ENCODE results near the gene SLC43A3.

The SLC43A3 gene

DNA sequence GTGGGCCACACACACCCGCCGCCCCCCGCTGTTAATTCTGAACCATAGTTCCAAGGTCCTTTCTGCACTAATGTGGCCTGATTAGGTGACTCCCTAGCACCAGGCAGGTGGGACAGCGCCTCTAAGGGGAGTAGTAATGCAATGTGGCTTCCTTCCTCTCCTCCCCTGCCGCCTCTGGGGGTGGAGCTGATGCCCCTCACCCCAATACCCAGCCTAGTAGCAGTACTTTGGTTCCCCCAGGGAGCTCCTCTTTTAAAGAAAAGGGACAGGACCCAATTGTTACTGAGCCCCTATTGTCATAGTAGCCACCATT is 47.8 kb upstream of the SLC43A3 start:
- peak overlapping the region; percentile 41 for H4K91ac ChIP-seq (ENCODE audit: low read length)
- DNase-seq: no peak
- no peak overlapping the region for H3K4me2 ChIP-seq (ENCODE audit: low read length, poor library complexity, severe bottlenecking)
- H2BK15ac ChIP-seq (ENCODE audit: low read depth, poor library complexity, severe bottlenecking): no peak overlapping the region
- peaks cover 0 to 8% of the 10 kb centered on the region in 2 experiments for H3K36me3 ChIP-seq (ENCODE audit: control insufficient read depth in 1 of 2, insufficient read depth in 2 of 2, low read depth in 1 of 2, low read length in 2 of 2)
- H3K18ac ChIP-seq (ENCODE audit: low read depth in 1 of 2, low read length in 2 of 2): no peak overlapping the region
- WGBS: 58% methylated on average over 5 of the region's 5 CpGs
- H3K4me1 ChIP-seq (ENCODE audit: control insufficient read depth, insufficient read depth, low read depth, low read length): peaks cover 15% of the 10 kb centered on the region
- peaks cover 30 to 72% of the 10 kb centered on the region in 2 experiments for H3K27me3 ChIP-seq (ENCODE audit: control insufficient read depth in 1 of 2, insufficient read depth in 1 of 2, low read length in 2 of 2)
- no peak overlapping the region for H2AFZ ChIP-seq (ENCODE audit: low read depth, low read length)
- H2BK120ac ChIP-seq (ENCODE audit: low read depth, low read length): no peak overlapping the region
- no peak overlapping the region for H3K4ac ChIP-seq (ENCODE audit: low read depth in 1 of 2, low read length in 2 of 2)
- no peak overlapping the region for H3K27ac ChIP-seq (ENCODE audit: low read length, poor library complexity, severe bottlenecking)
- H3K9ac ChIP-seq (ENCODE audit: low read length): no peak overlapping the region
- no peak overlapping the region for H3K4me3 ChIP-seq (ENCODE audit: insufficient read depth in 1 of 2, low read depth in 1 of 2, low read length in 2 of 2)
- no peaks in the 10 kb centered on the region for H3K9me3 ChIP-seq (ENCODE audit: control insufficient read depth, low read length)
- H2AK5ac ChIP-seq (ENCODE audit: low read length, severe bottlenecking): no peak overlapping the region
- H3K79me1 ChIP-seq (replicated peaks; ENCODE audit: low read length, poor library complexity, severe bottlenecking): no peaks in the 10 kb centered on the region
- no peak overlapping the region for H2BK12ac ChIP-seq (ENCODE audit: low read length in 2 of 2)
- H3K14ac ChIP-seq (ENCODE audit: low read length in 2 of 2): no peak overlapping the region
- H3K23ac ChIP-seq (ENCODE audit: low read length in 2 of 2): no peak overlapping the region
- H2BK5ac ChIP-seq (ENCODE audit: low read depth, low read length, poor library complexity, severe bottlenecking): no peak overlapping the region
- no peak overlapping the region for H4K8ac ChIP-seq (ENCODE audit: low read length)

DNA sequence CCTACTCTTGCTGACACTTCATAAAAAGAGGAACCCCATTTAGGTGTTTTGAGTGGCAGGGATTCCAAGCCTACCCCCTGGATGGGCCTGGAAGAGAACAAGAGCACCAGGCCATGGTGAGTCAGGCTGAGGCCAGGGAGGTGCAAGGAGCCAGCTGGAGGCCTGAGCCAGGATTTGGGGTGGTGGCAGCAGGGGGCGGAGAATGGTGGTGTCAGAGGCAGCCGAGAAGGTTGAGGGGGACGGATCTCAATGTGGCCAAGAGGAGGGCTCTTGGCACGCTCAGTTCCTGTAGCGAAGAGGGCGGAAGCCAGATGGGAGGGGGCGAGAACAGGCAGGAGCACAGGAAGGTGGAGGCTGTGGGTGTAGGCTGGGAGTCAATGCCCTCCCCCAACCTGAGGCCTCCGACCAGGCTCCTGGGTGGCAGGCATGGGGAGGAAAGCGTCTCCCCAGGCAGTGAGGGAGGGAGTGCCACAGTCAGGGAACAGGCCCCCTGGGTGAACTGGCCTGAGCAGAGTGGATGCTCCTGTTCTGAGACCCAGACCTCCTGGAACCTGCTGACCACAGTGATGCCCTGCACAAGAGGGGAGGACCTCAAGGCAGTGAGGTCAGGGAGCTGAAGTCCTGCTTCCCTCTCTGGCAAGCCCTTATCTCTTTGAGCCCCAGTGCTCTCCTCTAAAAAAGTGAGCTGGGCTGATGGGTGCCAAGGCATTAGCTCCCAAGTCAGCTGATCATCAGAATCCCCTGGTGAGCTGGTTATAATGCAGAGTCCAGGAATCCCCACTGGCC is 47.3 kb upstream of the SLC43A3 start:
- Histone ChIP-seq H3K23ac (ENCODE audit: low read length in 2 of 2) (peak overlapping the region in 1 of 2 experiments; percentile 0), H3K79me1 (replicated peaks; ENCODE audit: low read length, poor library complexity, severe bottlenecking) (no peaks in the 10 kb centered on the region), H3K4me3 (ENCODE audit: insufficient read depth in 1 of 2, low read depth in 1 of 2, low read length in 2 of 2) (no peak overlapping the region), H3K4me1 (ENCODE audit: control insufficient read depth, insufficient read depth, low read depth, low read length) (peaks cover 15% of the 10 kb centered on the region), H3K27ac (ENCODE audit: low read length, poor library complexity, severe bottlenecking) (no peak overlapping the region), H3K27me3 (ENCODE audit: control insufficient read depth in 1 of 2, insufficient read depth in 1 of 2, low read length in 2 of 2) (peaks cover 30 to 68% of the 10 kb centered on the region in 2 experiments), H2BK120ac (ENCODE audit: low read depth, low read length) (no peak overlapping the region), H4K91ac (ENCODE audit: low read length) (peak overlapping the region; percentile 41), H3K18ac (ENCODE audit: low read depth in 1 of 2, low read length in 2 of 2) (peak overlapping the region in 1 of 2 experiments; percentile 49), H2AFZ (ENCODE audit: low read depth, low read length) (no peak overlapping the region), H3K9me3 (ENCODE audit: control insufficient read depth, low read length) (no peaks in the 10 kb centered on the region), H2BK15ac (ENCODE audit: low read depth, poor library complexity, severe bottlenecking) (no peak overlapping the region), H3K4ac (ENCODE audit: low read depth in 1 of 2, low read length in 2 of 2) (no peak overlapping the region), H2BK5ac (ENCODE audit: low read depth, low read length, poor library complexity, severe bottlenecking) (no peak overlapping the region), H2AK5ac (ENCODE audit: low read length, severe bottlenecking) (no peak overlapping the region), H4K8ac (ENCODE audit: low read length) (no peak overlapping the region), H3K14ac (ENCODE audit: low read length in 2 of 2) (peak overlapping the region in 1 of 2 experiments; percentile 36), H3K4me2 (ENCODE audit: low read length, poor library complexity, severe bottlenecking) (no peak overlapping the region), H2BK12ac (ENCODE audit: low read length in 2 of 2) (no peak overlapping the region), H3K9ac (ENCODE audit: low read length) (no peak overlapping the region), H3K36me3 (ENCODE audit: control insufficient read depth in 1 of 2, insufficient read depth in 2 of 2, low read depth in 1 of 2, low read length in 2 of 2) (peaks cover 0 to 14% of the 10 kb centered on the region in 2 experiments)
- WGBS: 52% methylated on average over 9 of the region's 9 CpGs
- no peak for DNase-seq

DNA sequence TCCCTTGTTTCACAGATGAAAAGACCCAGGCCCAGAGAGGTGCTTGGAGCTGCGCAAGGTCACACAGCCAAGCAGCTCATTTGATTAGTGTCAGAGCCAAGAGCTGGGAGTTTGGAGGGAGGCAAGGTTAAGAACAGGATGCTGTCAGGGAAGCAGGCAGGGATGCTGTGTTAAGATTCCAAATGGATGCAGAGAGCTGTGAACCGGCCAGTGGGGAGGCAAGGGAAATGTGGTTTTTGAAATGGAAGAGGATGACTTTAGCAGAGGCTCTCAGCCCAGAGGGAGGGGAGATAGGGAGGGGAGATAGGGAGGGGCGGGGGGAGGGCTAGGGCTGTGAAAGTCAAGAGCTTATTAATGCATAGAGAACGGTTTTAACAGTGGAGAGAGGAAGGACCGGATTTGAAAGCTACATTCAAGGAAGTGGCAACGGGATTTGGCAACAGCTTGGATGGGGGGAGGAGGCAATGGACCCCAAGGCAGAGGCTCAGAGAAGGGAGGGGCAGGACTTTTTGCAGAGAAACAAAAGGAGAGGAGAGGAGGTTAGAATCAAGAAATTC is 46.4 kb upstream of the SLC43A3 start:
- Histone ChIP-seq H4K91ac (ENCODE audit: low read length) (no peak overlapping the region), H2BK120ac (ENCODE audit: low read depth, low read length) (no peak overlapping the region), H3K4me1 (ENCODE audit: control insufficient read depth, insufficient read depth, low read depth, low read length) (peaks cover 15% of the 10 kb centered on the region), H3K27ac (ENCODE audit: low read length, poor library complexity, severe bottlenecking) (no peak overlapping the region), H3K23ac (ENCODE audit: low read length in 2 of 2) (no peak overlapping the region), H3K9ac (ENCODE audit: low read length) (no peak overlapping the region), H3K14ac (ENCODE audit: low read length in 2 of 2) (no peak overlapping the region), H3K79me1 (replicated peaks; ENCODE audit: low read length, poor library complexity, severe bottlenecking) (no peaks in the 10 kb centered on the region), H3K27me3 (ENCODE audit: control insufficient read depth in 1 of 2, insufficient read depth in 1 of 2, low read length in 2 of 2) (peaks cover 30 to 68% of the 10 kb centered on the region in 2 experiments), H2BK12ac (ENCODE audit: low read length in 2 of 2) (no peak overlapping the region), H2BK15ac (ENCODE audit: low read depth, poor library complexity, severe bottlenecking) (no peak overlapping the region), H3K36me3 (ENCODE audit: control insufficient read depth in 1 of 2, insufficient read depth in 2 of 2, low read depth in 1 of 2, low read length in 2 of 2) (peaks cover 0 to 22% of the 10 kb centered on the region in 2 experiments), H3K9me3 (ENCODE audit: control insufficient read depth, low read length) (no peaks in the 10 kb centered on the region), H3K4me3 (ENCODE audit: insufficient read depth in 1 of 2, low read depth in 1 of 2, low read length in 2 of 2) (no peak overlapping the region), H3K4ac (ENCODE audit: low read depth in 1 of 2, low read length in 2 of 2) (no peak overlapping the region), H2BK5ac (ENCODE audit: low read depth, low read length, poor library complexity, severe bottlenecking) (no peak overlapping the region), H4K8ac (ENCODE audit: low read length) (no peak overlapping the region), H3K18ac (ENCODE audit: low read depth in 1 of 2, low read length in 2 of 2) (no peak overlapping the region), H2AK5ac (ENCODE audit: low read length, severe bottlenecking) (no peak overlapping the region), H3K4me2 (ENCODE audit: low read length, poor library complexity, severe bottlenecking) (no peak overlapping the region), H2AFZ (ENCODE audit: low read depth, low read length) (no peak overlapping the region)
- WGBS: 21% methylated on average over 6 of the region's 6 CpGs
- DNase-seq: no peak

DNA sequence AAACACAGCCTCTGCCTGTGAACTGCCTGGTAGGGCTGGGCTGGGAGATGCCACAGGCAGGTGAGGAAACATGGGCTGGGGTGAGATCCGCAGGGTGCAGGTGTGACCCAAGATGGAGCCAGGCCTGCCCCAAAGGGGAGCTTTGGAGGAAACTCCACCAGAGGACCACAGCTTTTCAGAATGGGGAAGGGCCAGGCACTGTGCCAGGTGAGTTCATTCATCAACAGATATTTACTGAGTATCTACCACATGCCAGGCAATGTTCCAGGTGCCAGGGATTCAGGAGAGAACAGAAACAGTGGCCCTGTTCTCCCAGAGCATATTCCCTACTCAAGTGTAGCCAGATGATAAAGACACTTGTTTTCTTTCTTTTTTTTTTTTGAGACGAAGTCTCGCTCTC is 44.6 kb upstream of the SLC43A3 start:
- no peak overlapping the region for H2BK120ac ChIP-seq (ENCODE audit: low read depth, low read length)
- H3K23ac ChIP-seq (ENCODE audit: low read length in 2 of 2): no peak overlapping the region
- no peak for DNase-seq
- H3K27me3 ChIP-seq (ENCODE audit: control insufficient read depth in 1 of 2, insufficient read depth in 1 of 2, low read length in 2 of 2): peaks cover 14 to 62% of the 10 kb centered on the region in 2 experiments
- no peak overlapping the region for H4K91ac ChIP-seq (ENCODE audit: low read length)
- H2BK15ac ChIP-seq (ENCODE audit: low read depth, poor library complexity, severe bottlenecking): no peak overlapping the region
- H2AK5ac ChIP-seq (ENCODE audit: low read length, severe bottlenecking): no peak overlapping the region
- no peak overlapping the region for H3K4me2 ChIP-seq (ENCODE audit: low read length, poor library complexity, severe bottlenecking)
- H3K18ac ChIP-seq (ENCODE audit: low read depth in 1 of 2, low read length in 2 of 2): no peak overlapping the region
- H3K4ac ChIP-seq (ENCODE audit: low read depth in 1 of 2, low read length in 2 of 2): no peak overlapping the region
- no peak overlapping the region for H3K9ac ChIP-seq (ENCODE audit: low read length)
- H3K79me1 ChIP-seq (replicated peaks; ENCODE audit: low read length, poor library complexity, severe bottlenecking): no peaks in the 10 kb centered on the region
- H3K27ac ChIP-seq (ENCODE audit: low read length, poor library complexity, severe bottlenecking): no peak overlapping the region
- no peaks in the 10 kb centered on the region for H3K9me3 ChIP-seq (ENCODE audit: control insufficient read depth, low read length)
- no peak overlapping the region for H3K14ac ChIP-seq (ENCODE audit: low read length in 2 of 2)
- no peak overlapping the region for H2BK12ac ChIP-seq (ENCODE audit: low read length in 2 of 2)
- no peak overlapping the region for H2BK5ac ChIP-seq (ENCODE audit: low read depth, low read length, poor library complexity, severe bottlenecking)
- no peak overlapping the region for H3K4me3 ChIP-seq (ENCODE audit: insufficient read depth in 1 of 2, low read depth in 1 of 2, low read length in 2 of 2)
- no peak overlapping the region for H2AFZ ChIP-seq (ENCODE audit: low read depth, low read length)
- peaks cover 11% of the 10 kb centered on the region for H3K4me1 ChIP-seq (ENCODE audit: control insufficient read depth, insufficient read depth, low read depth, low read length)
- 91% methylated on average over 3 of the region's 3 CpGs for WGBS
- H4K8ac ChIP-seq (ENCODE audit: low read length): no peak overlapping the region
- H3K36me3 ChIP-seq (ENCODE audit: control insufficient read depth in 1 of 2, insufficient read depth in 2 of 2, low read depth in 1 of 2, low read length in 2 of 2): peaks cover 0 to 27% of the 10 kb centered on the region in 2 experiments
